ENCODE measurements around the gene CARD9. TPM values are rescaled to one million over a fixed set of nuclear protein-coding genes. Genes with fewer than 3 reads are reported as not detected.
A peak's percentile ranks its signal among the peaks of the same experiment; 100 is the strongest.

CARD9 gene
- total RNA-seq, 1 experiment from 2014 or later, result 1.7 TPM

DNA sequence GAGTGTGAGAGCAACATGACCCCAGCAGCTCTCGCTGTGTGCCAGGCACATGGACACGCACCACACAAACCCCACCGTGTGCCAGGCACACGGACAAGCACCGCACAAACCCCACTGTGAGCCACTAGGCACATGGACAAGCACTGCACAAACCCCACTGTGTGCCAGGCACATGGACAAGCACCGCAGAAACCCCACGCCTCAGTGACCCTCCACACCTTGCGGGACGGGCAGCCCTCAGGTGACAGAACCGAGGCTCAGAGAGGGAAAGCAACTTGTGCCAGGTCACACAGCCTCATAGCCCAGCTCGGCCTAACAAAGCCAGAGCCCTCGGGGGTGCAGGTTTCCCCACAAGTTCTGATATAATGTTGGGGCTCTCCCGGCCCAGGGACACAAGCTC is 48.1 kb downstream of the CARD9 start:
- ATAC-seq (no peak), DNase-seq (ENCODE audit: low read depth, low spot score) (no peak)
- no peaks in the 10 kb centered on the region for H3K9me3 ChIP-seq (ENCODE audit: control insufficient read depth, insufficient read depth, low read depth, low read length)
- in situ Hi-C loops (cut with HindIII; ENCODE audit: low pct_unique_long_range_greater_than_20kb, low sequenced_read_pairs) (no loop called here), intact Hi-C loops (cut with micrococcal nuclease; ENCODE audit: unreplicated experiment) (no loop called here)
- H3K4me3 ChIP-seq (ENCODE audit: low read depth in 2 of 2, low read length in 2 of 2), result no peak overlapping the region
- no peaks in the 10 kb centered on the region for H3K27me3 ChIP-seq (ENCODE audit: control insufficient read depth, insufficient read depth, low read length)
- no peak overlapping the region for H3K27ac ChIP-seq (ENCODE audit: low read length)
- no TSS peak for BruUV-seq (replicated peaks)
- TF ChIP-seq TCF7L2 (IDR thresholded peaks at IDR 0.05; ENCODE audit: low read depth, low read length) (no peak), SIN3A (IDR thresholded peaks at IDR 0.05; ENCODE audit: borderline replicate concordance, insufficient read depth, low read depth, low read length) (no peak), CTCF (IDR thresholded peaks at IDR 0.05) (no peak), REST (IDR thresholded peaks at IDR 0.05; ENCODE audit: insufficient read depth in 1 of 2, low read depth in 2 of 2, low read length in 1 of 2) (no peak), POLR2AphosphoS5 (IDR thresholded peaks at IDR 0.05; ENCODE audit: low read depth, low read length) (no peak)
- no peaks in the 10 kb centered on the region; the same call in 1 of the 2 replicates for H3K4me1 ChIP-seq (ENCODE audit: control insufficient read depth, insufficient read depth, low read length)
- ChIA-PET CTCF (no interaction called here), POLR2A (no interaction called here)
- H3K36me3 ChIP-seq (ENCODE audit: control insufficient read depth, insufficient read depth, low read length), result no peaks in the 10 kb centered on the region; the same call in 1 of the 2 replicates

- BruUV-seq (replicated peaks), result no TSS peak
- DNase-seq (ENCODE audit: low read depth, low spot score), result no peak
- intact Hi-C loops (cut with micrococcal nuclease; ENCODE audit: unreplicated experiment), result no loop called here
- ChIA-PET CTCF (no interaction called here), POLR2A (no interaction called here)
- peak; percentile 30; the same call in 1 of the 2 replicates for ATAC-seq
- H3K27ac ChIP-seq (ENCODE audit: low read length), result no peak overlapping the region
- in situ Hi-C loops (cut with HindIII; ENCODE audit: low pct_unique_long_range_greater_than_20kb, low sequenced_read_pairs), result no loop called here
- H3K4me1 ChIP-seq (ENCODE audit: control insufficient read depth, insufficient read depth, low read length), result no peaks in the 10 kb centered on the region; the same call in 1 of the 2 replicates
- H3K27me3 ChIP-seq (ENCODE audit: control insufficient read depth, insufficient read depth, low read length), result no peaks in the 10 kb centered on the region
- H3K9me3 ChIP-seq (ENCODE audit: control insufficient read depth, insufficient read depth, low read depth, low read length), result no peaks in the 10 kb centered on the region
- H3K4me3 ChIP-seq (ENCODE audit: low read depth in 2 of 2, low read length in 2 of 2), result no peak overlapping the region
- no peak for TF ChIP-seq TCF7L2 (IDR thresholded peaks at IDR 0.05; ENCODE audit: low read depth, low read length)
- no peak for TF ChIP-seq SIN3A (IDR thresholded peaks at IDR 0.05; ENCODE audit: borderline replicate concordance, insufficient read depth, low read depth, low read length)
- no peak for TF ChIP-seq REST (IDR thresholded peaks at IDR 0.05; ENCODE audit: insufficient read depth in 1 of 2, low read depth in 2 of 2, low read length in 1 of 2)
- TF ChIP-seq POLR2AphosphoS5 (IDR thresholded peaks at IDR 0.05; ENCODE audit: low read depth, low read length), result no peak
- no peak; the same call in 1 of the 2 replicates for TF ChIP-seq CTCF (IDR thresholded peaks at IDR 0.05)
- H3K36me3 ChIP-seq (ENCODE audit: control insufficient read depth, insufficient read depth, low read length), result no peaks in the 10 kb centered on the region; the same call in 1 of the 2 replicates
Measured at GRCh38 chr9:136324501-136325300, 48.8 kb downstream of the CARD9 start.
